Hematopoietic multipotent progenitor cell treated with erythropoietin and hydrocortisone succinate and interleukin-3 and kit ligand, for 6 days (in vitro differentiated cells): ENCODE results near the gene TENM4.
A peak's percentile ranks its signal among the peaks of the same experiment; 100 is the strongest.

Experiments
- DNase-seq: peaks from one replicate; pipeline ENCODE4 v3.0.0-alpha.2; 2015

TENM4 gene

DNA sequence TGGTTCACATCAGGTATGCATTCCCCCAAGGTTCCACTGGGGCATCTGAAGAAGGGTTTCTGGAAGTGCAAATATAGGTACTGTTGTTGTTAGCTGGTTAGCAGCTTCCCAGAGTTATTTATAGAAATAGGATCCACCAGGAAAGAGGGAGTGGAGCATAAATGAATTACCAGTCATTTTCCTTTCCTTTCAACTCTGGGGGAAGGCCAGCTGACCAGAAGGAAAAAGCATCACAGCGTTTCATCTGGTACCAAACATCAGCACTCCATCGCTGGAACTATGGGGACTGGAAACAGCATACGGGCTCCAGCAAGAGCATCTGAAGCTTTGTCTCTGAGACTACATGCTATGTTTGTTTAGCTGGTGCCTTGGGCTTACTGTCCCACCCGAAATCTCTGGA is 487.9 kb downstream of the TENM4 start:
- DNase-seq: no peak

DNA sequence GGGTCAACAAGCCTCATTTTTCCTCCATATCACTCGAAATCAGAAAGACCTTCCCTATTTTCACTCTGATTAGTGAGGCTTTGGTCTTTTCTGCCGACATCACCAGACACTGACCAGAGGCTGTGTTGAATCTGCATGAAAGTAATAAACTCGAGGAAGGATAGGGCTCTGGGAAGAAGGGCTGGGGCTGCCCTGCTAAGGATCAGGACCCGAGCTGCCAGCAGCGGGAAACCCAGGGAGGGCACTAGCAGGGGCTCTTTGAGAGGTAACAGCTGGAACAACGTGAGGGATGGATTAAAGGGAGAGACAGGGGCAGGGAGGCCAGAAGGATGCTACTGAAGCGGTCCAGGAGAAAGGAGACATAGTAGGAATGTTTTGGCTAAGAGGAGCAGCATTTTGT is 488.7 kb downstream of the TENM4 start:
- no peak for DNase-seq

- no peak for DNase-seq
These were observed 490.7 kb downstream of the TENM4 start for GRCh38 chr11:78949976-78950690.

DNA sequence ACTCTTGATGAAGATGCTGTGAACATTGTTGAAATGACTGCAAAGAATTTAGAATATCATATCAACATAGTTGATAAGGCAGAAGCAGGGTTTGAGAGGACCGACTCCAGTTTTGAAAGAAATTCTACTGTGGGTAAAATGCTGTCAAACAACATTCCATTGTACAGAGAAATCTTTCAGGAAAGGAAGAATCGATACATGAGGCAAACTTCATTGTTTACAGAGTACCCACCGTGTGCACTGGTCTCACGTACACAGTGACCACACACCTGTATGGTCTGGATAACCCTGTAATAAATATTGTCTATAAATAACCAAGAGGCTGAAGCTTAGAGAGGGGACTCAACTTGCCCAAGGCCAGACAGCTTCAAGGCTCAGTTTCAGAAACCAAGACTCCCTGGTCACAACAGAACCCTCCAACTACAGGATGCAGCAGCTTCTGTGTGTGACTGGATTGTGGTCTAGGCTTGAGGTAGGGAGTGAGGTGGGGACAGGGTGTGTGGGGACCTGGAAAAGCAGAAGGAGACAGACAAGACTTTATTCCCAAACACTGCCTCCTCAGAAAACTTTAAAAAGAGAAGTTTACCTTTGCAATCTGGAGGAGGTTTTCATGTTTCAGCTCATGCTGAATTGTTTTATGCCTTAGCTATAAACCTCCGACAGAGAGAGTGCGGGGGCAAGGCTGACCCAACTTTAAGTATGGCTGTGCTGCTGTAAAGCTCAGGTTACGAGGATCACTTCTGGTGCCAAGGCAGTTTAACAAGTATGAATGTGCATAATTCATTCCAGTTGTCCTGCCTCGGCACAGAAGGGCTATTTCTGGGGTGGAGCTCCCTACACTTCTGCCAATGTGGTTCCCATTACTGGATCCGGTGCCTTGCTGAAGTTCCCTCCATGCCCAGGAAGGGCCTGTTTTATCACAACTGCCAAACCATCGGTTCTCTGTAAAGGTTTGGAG is 493.6 kb downstream of the TENM4 start:
- no peak for DNase-seq

DNA sequence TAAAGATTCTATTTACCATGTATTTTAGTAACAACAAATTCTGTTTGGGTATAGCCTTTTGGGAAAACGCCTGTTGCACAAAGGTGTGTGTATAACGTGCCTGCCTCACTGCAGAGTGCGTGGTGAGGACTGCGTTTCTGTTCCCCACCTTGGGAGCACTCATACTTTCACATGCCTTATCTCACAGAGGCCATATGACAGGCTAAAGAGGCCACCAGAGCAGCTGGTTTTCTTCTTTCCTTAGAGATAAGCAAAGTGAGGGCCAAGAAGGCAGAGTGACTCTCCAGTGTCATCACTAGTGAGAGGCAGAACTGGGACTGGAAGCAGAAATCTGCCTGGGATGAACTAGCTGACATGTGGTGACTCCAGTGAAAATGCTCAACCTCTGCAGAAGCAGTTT is 497.0 kb downstream of the TENM4 start:
- DNase-seq: peak; percentile 45

GRCh38 chr11:78943154-78943553 is 497.7 kb downstream of the TENM4 start:
- no peak for DNase-seq

- DNase-seq: no peak
These were observed 499.5 kb downstream of the TENM4 start for GRCh38 chr11:78941226-78941851.

- no peak for DNase-seq
These were observed 500.2 kb downstream of the TENM4 start for GRCh38 chr11:78940500-78941225.

DNA sequence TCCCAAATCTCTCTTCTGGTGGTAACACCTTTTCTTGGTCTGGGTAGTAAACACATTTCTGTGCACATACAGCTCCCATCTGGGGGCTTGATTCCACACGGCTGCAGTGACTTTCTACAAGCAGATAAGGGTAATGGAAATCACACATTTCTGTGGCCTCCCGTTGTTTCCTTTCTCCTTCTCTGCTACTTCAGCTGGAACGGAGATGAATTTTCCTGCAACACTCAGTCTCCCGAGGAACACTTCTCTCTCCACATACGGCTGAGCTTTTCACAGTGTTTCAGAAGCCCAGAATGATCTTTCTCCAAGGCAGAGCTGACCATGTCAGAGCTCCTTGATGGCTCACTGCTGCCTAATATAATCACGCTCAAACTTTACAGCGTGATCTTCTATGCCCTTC is 501.9 kb downstream of the TENM4 start:
- no peak for DNase-seq

DNA sequence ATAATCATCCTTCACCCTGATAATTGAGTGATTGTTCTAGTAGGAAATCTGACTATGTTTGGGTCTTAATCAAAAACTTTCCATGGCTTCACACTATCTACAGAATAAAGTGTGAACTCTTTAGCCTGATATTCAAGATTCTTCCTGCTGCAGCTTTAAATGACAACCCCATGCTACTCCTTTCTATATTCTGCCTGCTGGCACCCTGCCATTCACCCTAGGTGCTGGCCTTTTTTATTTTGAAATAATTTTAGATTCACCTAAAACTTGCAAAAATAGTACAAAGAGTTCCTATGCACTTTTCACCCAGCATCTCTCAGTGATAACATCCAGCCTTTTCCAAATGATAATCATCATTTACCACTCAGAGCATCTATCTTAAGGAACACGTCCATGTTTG is 502.8 kb downstream of the TENM4 start:
- no peak for DNase-seq

GRCh38 chr11:78935398-78936068 is 505.3 kb downstream of the TENM4 start:
- no peak for DNase-seq

GRCh38 chr11:78933350-78933749 is 507.5 kb downstream of the TENM4 start:
- no peak for DNase-seq

DNA sequence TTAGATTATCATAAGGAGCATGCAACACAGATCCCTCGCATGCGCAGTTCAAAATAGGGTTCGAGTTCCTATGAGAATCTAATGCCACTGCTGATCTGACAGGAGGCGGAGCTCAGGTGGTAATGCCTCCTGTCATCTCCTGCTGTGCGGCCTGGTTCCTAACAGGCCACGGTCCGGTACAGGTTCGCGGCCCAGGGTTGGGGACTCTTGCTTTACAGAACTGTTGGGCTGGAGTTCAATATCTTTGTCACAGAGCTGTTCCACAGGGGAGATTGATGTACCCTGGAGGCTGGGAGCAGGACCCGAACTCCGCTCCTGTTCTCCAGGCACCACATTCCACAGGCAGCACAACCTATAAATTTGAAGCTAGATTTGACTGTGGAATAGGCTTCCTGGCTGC is 508.1 kb downstream of the TENM4 start:
- DNase-seq: no peak

DNA sequence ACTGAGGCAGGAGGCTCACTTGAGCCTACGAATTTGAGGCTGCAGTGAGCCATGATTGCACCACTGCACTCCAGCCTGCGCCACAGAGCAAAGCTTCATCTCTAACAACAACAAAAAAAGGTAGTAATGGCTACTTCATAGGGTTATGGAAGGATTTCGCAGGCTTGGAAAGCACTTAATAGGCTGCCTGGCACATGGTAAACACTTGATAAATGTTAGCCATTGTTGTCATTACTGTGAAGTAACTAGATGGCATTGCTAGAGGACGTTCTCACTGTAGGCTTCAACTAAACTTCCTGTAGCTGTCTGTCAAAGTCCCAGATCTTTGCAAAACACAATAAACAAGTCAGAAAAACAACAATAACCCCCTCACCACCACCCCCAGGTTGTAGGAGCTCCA is 508.9 kb downstream of the TENM4 start:
- no peak for DNase-seq

DNA sequence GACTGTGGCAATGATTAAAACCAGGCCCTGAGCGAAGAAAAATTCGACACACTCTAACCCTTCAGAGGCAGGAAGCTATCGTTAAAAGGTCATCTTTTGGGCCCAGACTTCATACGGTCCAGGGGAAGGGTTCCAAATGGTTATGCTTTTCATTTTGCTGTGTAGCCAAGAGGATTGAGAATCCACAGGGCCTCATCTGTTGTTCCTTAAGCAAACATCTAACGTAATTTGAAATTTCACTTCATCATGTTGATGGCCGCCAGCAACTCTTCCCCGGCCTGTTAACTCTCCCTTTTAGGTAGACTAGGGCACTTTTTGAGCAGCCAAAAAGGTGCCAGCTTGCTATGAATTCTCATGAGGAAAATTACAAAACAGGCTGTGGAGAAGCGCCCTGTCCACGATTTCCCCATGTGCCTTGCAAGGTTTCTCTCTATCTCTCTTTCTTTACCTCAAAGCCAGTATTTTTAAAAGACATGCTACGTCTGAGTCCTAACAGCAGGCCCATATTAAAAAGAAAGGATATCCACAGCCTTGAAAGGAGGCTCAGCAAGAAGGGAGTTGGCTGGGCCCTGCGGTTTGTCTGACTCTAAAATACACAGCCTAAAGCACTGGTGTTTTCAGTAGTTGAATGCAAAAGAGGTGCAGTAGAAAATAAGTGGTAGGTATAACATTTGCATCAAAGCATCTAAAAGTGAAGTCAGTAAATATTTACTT is 509.9 kb downstream of the TENM4 start:
- no peak for DNase-seq

GRCh38 chr11:78929906-78930220 is 511.0 kb downstream of the TENM4 start:
- DNase-seq: no peak

DNA sequence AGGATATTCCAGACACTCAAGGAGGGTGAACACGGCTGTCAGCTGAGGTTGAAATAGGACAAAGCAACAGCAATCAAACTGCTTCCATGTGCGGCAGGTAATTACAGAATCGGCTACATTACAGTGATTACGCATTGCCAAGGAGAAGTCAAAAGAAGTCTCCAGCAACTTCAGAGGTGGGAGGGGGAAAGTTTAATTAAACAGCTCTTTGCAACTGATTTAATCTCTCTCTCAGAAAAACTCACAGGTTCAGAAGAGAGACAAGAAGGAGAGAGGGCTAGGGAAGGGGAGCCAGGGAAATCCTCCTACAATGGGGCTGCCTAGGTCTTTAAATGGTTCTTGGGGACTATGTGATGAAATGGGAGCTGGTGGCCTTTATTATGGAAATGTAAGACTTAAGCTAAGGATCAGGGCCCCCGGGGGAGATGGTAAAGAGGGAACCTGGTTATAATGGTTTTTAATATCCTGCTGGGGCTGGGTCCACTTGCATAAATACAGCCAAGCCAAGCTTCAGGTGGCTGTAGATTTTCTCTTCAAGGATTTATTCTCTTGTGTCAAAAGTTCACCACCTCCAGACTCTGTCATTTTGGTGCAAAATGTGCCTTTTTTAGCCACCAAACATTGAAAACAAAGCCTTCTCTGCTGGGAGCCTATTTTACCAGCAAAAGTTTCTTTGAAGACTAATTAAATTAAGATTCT is 511.5 kb downstream of the TENM4 start:
- no peak for DNase-seq

- DNase-seq: no peak
These were observed 513.3 kb downstream of the TENM4 start for GRCh38 chr11:78927511-78927910.

GRCh38 chr11:78926633-78927338 is 514.0 kb downstream of the TENM4 start:
- DNase-seq: no peak

GRCh38 chr11:78925387-78925786 is 515.4 kb downstream of the TENM4 start:
- DNase-seq: no peak
